ENCODE data around the gene EIF3I. TPM values are rescaled to one million over a fixed set of nuclear protein-coding genes. Genes with fewer than 3 reads are reported as not detected.

EIF3I gene
- total and polyA plus RNA-seq, 5 donors: 99.2 to 127 (median 99.9) TPM

DNA sequence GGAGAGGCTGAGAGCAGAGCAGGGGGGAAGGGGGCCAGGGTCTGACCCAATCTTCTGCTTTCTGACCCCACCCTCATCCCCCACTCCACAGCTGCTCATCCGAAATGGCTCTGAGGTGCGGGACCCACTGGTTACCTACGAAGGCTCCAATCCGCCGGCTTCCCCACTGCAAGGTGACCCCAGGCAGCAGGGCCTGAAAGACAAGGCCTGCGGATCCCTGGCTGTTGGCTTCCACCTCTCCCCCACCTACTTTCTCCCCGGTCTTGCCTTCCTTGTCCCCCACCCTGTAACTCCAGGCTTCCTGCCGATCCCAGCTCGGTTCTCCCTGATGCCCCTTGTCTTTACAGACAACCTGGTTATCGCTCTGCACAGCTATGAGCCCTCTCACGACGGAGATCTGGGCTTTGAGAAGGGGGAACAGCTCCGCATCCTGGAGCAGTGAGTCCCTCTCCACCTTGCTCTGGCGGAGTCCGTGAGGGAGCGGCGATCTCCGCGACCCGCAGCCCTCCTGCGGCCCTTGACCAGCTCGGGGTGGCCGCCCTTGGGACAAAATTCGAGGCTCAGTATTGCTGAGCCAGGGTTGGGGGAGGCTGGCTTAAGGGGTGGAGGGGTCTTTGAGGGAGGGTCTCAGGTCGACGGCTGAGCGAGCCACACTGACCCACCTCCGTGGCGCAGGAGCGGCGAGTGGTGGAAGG, 52.6 kb downstream of the EIF3I start:
- Histone ChIP-seq H3K27ac (ENCODE audit: low read length) (no peak overlapping the region), H3K4me3 (ENCODE audit: low read length) (no peak overlapping the region), H3K9me3 (ENCODE audit: control insufficient read depth, low read length) (no peaks in the 10 kb centered on the region), H3K27me3 (ENCODE audit: control insufficient read depth, insufficient read depth) (no peaks in the 10 kb centered on the region), H3K4me1 (ENCODE audit: control insufficient read depth, insufficient read depth, low read length) (no peaks in the 10 kb centered on the region)
- no peak for DNase-seq
- WGBS: 66% methylated on average over 31 of the region's 31 CpGs
- intact Hi-C loops (cut with DNase I): no loop called here
- ATAC-seq: peak; percentile 8 to 11

DNA sequence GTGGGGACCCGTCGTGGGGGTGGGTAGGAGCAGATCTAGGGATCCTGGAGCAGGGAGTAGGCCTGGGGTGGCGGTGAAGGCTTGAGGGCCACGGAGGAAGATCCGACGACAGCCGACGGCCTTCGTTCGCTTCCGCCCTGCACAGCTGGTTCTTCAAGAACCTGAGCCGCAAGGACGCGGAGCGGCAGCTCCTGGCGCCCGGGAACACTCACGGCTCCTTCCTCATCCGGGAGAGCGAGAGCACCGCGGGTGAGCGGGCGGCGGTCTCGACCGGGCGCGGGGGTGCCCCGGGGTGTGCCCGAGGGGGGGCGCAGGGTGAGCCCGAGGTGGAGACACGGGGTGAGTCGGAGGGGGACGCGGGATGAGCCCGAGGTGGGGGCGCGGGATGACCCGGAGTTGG, 53.2 kb downstream of the EIF3I start:
- intact Hi-C loops (cut with DNase I): no loop called here
- H3K9me3 ChIP-seq (ENCODE audit: control insufficient read depth, low read length): no peaks in the 10 kb centered on the region
- H3K27me3 ChIP-seq (ENCODE audit: control insufficient read depth, insufficient read depth): no peaks in the 10 kb centered on the region
- no peak overlapping the region for H3K4me3 ChIP-seq (ENCODE audit: low read length)
- no peak overlapping the region for H3K27ac ChIP-seq (ENCODE audit: low read length)
- H3K4me1 ChIP-seq (ENCODE audit: control insufficient read depth, insufficient read depth, low read length): no peaks in the 10 kb centered on the region
- DNase-seq (peak in 2 of 3 donors; percentile 52 to 54), ATAC-seq (peak; percentile 34 to 35)
- 10% methylated on average over 41 of the region's 41 CpGs for WGBS

DNA sequence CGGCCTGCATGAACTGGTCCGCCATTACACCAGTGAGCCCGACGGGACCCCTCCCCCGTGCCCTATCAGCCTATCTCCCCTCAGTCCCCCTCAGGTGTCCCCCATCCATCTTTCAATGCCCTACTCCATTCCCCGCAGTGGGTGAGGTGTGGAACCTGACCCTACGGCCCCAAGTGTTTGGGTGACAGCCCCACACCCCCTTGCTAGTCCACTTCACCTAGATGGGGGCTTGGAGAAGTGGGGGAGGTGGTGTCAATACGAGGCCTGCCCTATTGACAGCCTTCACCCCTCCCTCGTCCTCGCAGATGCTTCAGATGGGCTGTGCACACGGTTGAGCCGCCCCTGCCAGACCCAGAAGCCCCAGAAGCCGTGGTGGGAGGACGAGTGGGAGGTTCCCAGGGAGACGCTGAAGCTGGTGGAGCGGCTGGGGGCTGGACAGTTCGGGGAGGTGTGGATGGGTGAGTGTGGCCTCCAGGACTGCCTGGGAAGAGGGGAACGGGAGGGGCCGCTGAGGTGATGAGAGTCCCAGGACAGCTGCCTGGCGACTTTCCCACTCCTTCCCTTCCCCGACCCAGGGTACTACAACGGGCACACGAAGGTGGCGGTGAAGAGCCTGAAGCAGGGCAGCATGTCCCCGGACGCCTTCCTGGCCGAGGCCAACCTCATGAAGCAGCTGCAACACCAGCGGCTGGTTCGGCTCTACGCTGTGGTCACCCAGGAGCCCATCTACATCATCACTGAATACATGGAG, 54.0 kb downstream of the EIF3I start:
- DNase-seq (peak in 1 of 3 donors; percentile 57), ATAC-seq (peak in 1 of 2 donors; percentile 8)
- intact Hi-C loops (cut with DNase I): no loop called here
- Histone ChIP-seq H3K4me1 (ENCODE audit: control insufficient read depth, insufficient read depth, low read length) (no peaks in the 10 kb centered on the region), H3K27ac (ENCODE audit: low read length) (no peak overlapping the region), H3K27me3 (ENCODE audit: control insufficient read depth, insufficient read depth) (no peaks in the 10 kb centered on the region), H3K4me3 (ENCODE audit: low read length) (no peak overlapping the region), H3K9me3 (ENCODE audit: control insufficient read depth, low read length) (no peaks in the 10 kb centered on the region)
- WGBS: 68% methylated on average over 30 of the region's 30 CpGs

Other genes with a start within 250 kb of the EIF3I start
- gene KHDRBS1, start 208.5 kb upstream of the EIF3I start, total RNA-seq: 10 to 100 TPM; 65.4 to 70.0 (median 69.0) TPM
- gene KHDRBS1, start 208.5 kb upstream of the EIF3I start, polyA plus RNA-seq: 48.6 TPM
- 10 to 100 TPM in 1 of 4 donors, 1 to 10 TPM in 3; 8.0 to 11.1 (median 8.6) TPM for gene TMEM39B, start 149.5 kb upstream of the EIF3I start, total RNA-seq
- gene TMEM39B, start 149.5 kb upstream of the EIF3I start, polyA plus RNA-seq: 6.2 TPM
- gene KPNA6, start 114.4 kb upstream of the EIF3I start, total RNA-seq: 10 to 100 TPM; 72.4 to 79.7 (median 75.8) TPM
- gene KPNA6, start 114.4 kb upstream of the EIF3I start, polyA plus RNA-seq: 14.7 TPM
- gene TXLNA, start 42.7 kb upstream of the EIF3I start, total RNA-seq: 10 to 100 TPM; 18.5 to 29.4 (median 21.2) TPM
- 13.8 TPM for gene TXLNA, start 42.7 kb upstream of the EIF3I start, polyA plus RNA-seq
- 10 to 100 TPM in 3 of 4 donors, 1 to 10 TPM in 1; 8.0 to 18.4 (median 14.5) TPM for gene CCDC28B, start 21.8 kb upstream of the EIF3I start, total RNA-seq
- gene CCDC28B, start 21.8 kb upstream of the EIF3I start, polyA plus RNA-seq: 26.9 TPM
- gene IQCC, start 16.7 kb upstream of the EIF3I start, total RNA-seq: 1 to 10 TPM in 3 of 4 donors, under 1 TPM in 1; 0.81 to 1.5 (median 1.5) TPM
- 1.00 TPM for gene IQCC, start 16.7 kb upstream of the EIF3I start, polyA plus RNA-seq
- gene DCDC2B, start 13.3 kb upstream of the EIF3I start, total RNA-seq: not detected
- gene DCDC2B, start 13.3 kb upstream of the EIF3I start, polyA plus RNA-seq: 0.05 TPM
- gene TMEM234, start 54 bp upstream of the EIF3I start, total RNA-seq: 10 to 100 TPM in 3 of 4 donors, 1 to 10 TPM in 1; 9.1 to 14.4 (median 13.9) TPM
- 13.6 TPM for gene TMEM234, start 54 bp upstream of the EIF3I start, polyA plus RNA-seq
- gene FAM167B, start 24.8 kb downstream of the EIF3I start, total RNA-seq: 1 to 10 TPM; 2.0 to 4.4 (median 3.8) TPM
- gene FAM167B, start 24.8 kb downstream of the EIF3I start, polyA plus RNA-seq: 6.5 TPM
- 1 to 10 TPM in 3 of 4 donors, under 1 TPM in 1; 0.23 to 2.4 (median 1.3) TPM for gene LCK, start 28.9 kb downstream of the EIF3I start, total RNA-seq
- 0.41 TPM for gene LCK, start 28.9 kb downstream of the EIF3I start, polyA plus RNA-seq
- 10 to 100 TPM; 34.1 to 44.9 (median 39.5) TPM for gene HDAC1, start 69.7 kb downstream of the EIF3I start, total RNA-seq
- 28.1 TPM for gene HDAC1, start 69.7 kb downstream of the EIF3I start, polyA plus RNA-seq
- 10 to 100 TPM; 14.5 to 52.7 (median 40.2) TPM for gene MARCKSL1, start 113.8 kb downstream of the EIF3I start, total RNA-seq
- 30.6 TPM for gene MARCKSL1, start 113.8 kb downstream of the EIF3I start, polyA plus RNA-seq
- 1 to 10 TPM; 2.0 to 5.3 (median 3.6) TPM for gene FAM229A, start 140.1 kb downstream of the EIF3I start, total RNA-seq
- 3.5 TPM for gene FAM229A, start 140.1 kb downstream of the EIF3I start, polyA plus RNA-seq
- gene TSSK3, start 140.1 kb downstream of the EIF3I start, total RNA-seq: 1 to 10 TPM; 1.1 to 2.7 (median 1.8) TPM
- gene TSSK3, start 140.1 kb downstream of the EIF3I start, polyA plus RNA-seq: 1.5 TPM
- 10 to 100 TPM; 40.4 to 56.0 (median 48.6) TPM for gene BSDC1, start 172.0 kb downstream of the EIF3I start, total RNA-seq
- gene BSDC1, start 172.0 kb downstream of the EIF3I start, polyA plus RNA-seq: 37.1 TPM
- under 1 TPM in 3 of 4 donors, not detected in 1; 0.03 TPM for gene ZBTB8B, start 242.7 kb downstream of the EIF3I start, total RNA-seq
- gene ZBTB8B, start 242.7 kb downstream of the EIF3I start, polyA plus RNA-seq: 0.02 TPM

Measured in right cardiac atrium (tissue), 5 donors.